Activated CD4-positive, alpha-beta T cell treated with anti-CD3 and anti-CD28 coated beads, Interleukin-2, amount 50 U/mL, for 4 hours (primary cell): Measurements from ENCODE around the gene PRKCI.
"Not testable (repeated sequence)": the region's sequence is repeated elsewhere in the genome, so short reads cannot be mapped to it uniquely, and the experiment has no call there.

ENCODE experiments used
- DNase-seq, 2 experiments: peaks; one replicate each; pipeline ENCODE4 v3.0.0-alpha.2; 2020

The PRKCI gene

GRCh38 chr3:170301405-170301804 lies 79.2 kb downstream of the PRKCI start:
- no peak for DNase-seq

- DNase-seq = no peak
Observed at GRCh38 chr3:170302008-170302407, 79.8 kb downstream of the PRKCI start.

DNA sequence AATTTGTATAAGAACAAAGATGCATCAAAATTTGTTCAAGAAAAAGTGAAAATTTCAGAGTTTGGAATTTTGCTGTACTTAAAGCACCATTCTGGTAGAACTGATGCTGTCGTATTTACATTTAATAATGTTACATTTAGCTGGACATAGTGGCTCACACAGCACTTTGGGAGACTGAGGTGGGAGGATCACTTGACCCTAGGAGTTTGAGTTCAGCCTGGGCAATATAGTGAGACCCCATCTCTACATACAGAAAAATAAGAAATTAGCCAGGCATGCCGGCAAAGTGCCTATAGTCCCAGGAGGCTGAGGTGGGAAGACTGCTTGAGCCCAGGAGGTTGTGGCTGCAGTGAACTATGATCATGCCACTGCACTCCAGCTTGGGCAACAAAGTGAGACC lies 83.8 kb downstream of the PRKCI start:
- no peak for DNase-seq

DNA sequence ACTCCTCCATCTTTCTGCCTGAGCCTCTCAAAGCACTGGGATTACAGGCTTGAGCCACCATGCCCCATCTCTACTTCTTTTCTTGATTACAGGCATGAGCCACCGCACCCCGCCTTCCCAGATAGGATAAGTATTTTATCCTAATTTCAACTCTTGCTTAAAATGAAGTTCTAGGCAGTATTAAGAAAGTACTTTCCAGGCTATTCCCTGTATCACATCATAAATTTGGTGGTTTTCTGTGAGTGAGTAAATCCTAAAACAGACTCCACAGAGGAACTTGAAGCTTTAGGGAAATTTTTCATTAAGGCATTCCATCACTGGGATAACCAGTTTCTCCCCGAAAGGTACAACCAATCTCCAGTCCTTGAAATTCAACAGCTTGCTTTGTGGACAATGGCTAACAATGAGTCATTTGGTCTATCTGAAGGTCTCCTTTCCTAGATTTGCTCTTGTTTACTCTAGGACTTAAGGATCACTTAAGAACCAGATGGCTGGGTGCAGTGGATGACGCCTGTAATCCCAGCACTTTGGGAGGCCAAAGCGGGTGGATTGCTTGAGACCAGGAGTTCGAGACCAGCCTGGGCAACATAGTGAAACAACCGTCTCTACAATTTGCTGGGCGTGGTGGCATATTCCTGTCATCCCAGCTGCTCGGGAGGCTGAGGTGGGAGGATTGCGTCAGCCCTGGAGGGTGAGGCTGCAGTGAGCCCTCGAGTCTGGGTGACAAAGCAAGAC lies 85.6 kb downstream of the PRKCI start:
- no peak for DNase-seq

DNA sequence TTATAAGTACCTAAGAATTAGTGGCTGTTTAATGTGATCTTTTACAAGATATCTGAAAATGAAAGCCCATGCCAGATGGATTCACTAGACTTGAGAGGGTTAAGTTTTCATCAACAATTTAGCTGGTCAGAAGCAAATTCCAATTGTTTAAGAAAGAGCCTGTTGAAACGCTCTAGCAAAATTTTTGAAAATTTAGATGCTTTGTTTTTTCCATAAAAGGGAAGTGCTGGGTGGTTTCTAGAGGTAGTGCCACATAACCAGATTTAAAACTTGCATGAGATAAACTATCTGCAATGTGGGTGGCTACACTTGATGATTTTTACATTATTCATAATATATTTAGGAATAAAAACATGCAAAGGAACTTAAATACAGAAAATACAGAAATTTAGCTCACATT lies 86.8 kb downstream of the PRKCI start:
- no peak for DNase-seq

DNA sequence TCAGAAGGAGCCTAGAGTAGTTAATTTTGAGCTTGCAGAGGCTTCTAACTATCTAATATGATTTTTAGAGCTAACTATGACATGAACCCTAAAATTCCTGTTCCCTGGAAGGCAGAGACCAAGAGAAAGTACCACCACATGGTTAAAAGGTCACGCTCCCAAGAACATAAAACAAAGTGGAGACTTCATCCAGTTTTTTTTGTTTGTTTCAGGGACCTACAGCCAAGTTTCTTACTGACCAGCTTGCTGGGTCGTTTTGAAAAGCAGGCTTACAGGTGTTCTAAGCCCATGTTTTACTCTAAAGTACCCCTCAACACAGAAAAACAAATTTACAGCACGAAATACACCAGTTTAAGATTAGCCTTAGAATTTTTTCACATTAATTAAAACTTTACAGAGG lies 95.7 kb downstream of the PRKCI start:
- DNase-seq = no peak

GRCh38 chr3:170320461-170321121 lies 98.4 kb downstream of the PRKCI start:
- DNase-seq = no peak

GRCh38 chr3:170321321-170322034 lies 99.3 kb downstream of the PRKCI start:
- no peak for DNase-seq

- no peak for DNase-seq
Observed at GRCh38 chr3:170322566-170323269, 100.5 kb downstream of the PRKCI start.

GRCh38 chr3:170323331-170323730 lies 101.1 kb downstream of the PRKCI start:
- DNase-seq = no peak

DNA sequence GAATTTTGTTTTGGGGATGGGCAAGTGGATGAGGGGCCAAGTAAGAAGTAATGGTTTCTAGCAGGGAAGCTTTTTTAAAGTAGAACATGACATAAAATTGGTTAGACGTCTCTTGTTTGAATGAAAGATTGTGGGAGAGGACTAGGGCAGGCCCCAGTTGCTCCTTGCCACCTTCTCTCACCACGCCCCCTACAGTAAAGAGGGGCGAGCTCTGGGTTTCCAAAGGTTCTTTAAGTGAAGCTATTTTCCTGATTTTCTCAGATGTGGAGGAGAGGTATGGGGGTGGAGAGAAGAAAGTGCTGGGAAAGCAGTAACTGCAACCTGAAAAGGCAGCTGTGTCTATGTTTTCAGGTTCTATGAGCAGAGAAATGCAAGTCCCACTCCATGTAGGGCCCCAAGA lies 102.7 kb downstream of the PRKCI start:
- DNase-seq = no peak

DNA sequence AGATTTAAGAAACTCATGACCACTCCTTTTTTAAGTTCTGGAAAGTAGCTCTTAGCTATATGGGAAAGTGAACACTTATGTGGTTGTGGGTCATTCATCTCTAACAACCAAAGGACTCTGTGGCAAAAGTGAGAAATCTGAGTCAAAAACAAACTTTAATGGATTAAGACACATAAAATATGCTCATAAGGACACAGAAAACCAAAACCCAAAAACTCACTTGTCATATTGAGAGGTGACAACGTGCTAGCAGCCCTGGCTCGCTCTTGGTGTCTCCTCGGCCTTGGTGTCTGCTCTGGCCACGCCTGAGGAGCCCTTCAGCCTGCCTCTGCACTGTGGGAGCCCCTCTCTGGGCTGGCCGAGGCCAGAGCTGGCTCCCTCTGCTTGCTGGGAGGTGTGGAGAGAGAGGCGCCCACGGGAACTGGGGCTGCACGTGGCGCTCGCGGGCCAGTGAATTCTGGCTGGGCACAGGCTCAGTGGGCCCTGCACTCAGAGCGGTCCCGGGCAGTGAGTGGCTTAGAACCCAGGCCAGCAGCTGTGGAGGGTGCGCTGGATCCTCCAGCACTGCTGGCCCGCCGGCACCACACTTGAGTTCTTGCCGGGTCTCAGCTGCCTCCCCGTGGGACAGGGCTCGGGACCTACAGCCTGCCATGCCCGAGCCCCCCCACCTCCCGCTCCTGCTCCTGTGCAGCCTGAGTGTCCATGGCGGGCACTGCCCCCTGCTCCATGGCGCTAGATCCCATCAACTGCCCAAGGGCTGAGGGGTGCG lies 105.0 kb downstream of the PRKCI start:
- DNase-seq = no peak

GRCh38 chr3:170327868-170328548 lies 105.8 kb downstream of the PRKCI start:
- DNase-seq = not testable (repeated sequence)

- no peak for DNase-seq
Observed at GRCh38 chr3:170330366-170330765, 108.1 kb downstream of the PRKCI start.

GRCh38 chr3:170331143-170331542 lies 108.9 kb downstream of the PRKCI start:
- DNase-seq = no peak

DNA sequence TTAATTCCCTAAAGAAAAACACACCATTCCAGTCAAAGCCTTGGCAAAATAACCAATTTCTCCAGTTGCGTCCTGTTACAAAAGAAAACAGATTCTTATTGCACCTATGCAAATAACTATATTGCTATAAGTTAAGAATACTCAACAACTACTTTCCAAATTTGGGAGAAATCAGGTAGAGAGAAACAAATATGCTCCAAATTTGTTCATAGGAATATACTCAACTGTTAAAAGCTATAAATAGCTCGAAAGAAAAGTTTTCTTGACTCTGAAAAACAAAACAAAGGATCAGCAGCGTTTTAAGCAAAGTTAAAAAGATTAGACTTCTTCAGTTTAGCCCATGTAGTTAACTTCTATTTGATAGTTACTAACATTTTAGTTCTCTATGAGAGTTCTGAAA lies 115.2 kb downstream of the PRKCI start:
- no peak for DNase-seq

DNA sequence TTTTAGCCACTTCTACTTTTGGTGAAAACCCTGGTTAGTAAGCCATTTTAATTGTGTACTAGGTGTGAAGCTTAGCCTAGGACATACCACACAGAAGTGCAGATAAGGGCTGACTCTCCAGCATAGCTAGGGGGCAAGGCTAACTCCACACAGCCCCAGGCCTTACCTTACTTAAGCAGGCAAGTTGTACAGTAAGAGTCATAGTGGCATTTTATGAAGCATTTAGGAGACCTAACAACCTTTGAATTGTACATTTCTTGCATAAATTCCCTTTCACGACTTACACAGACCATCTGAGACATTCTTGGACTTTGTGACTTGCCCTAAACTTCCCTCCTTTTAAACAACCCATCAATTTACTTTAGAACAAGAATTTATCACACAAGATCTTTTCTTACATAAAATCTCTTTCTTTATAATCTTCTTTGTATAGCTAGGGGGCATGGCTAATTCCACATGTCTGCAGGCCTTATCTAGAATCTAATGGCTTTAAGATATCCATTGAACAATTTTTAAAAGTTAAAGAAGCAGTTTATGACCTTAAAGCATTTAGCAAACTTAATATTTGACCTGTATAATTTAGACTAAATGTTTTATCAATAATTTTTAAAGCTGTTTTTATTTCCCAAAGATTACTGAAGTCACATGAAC lies 116.6 kb downstream of the PRKCI start:
- no peak for DNase-seq

DNA sequence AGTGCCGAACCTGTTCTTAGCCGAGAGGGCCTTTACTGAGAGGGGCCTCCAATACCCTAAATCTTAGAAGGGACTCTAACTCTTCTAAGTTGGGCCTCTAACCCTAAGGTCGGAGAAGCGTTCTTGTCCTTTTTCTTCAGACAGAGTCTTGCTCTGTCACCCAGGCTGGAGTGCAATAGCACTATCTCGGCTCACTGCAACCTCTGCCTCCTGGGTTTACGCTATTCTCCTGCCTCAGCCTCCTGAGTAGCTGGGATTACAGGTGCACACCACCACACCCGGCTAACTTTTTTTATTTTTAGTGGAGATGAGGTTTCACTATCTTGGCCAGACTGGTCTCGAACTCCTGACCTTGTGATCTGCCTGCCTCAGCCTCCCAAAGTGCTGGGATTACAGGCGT lies 120.0 kb downstream of the PRKCI start:
- DNase-seq = not testable (repeated sequence)

- DNase-seq = not testable (repeated sequence)
Observed at GRCh38 chr3:170343859-170344258, 121.6 kb downstream of the PRKCI start.

DNA sequence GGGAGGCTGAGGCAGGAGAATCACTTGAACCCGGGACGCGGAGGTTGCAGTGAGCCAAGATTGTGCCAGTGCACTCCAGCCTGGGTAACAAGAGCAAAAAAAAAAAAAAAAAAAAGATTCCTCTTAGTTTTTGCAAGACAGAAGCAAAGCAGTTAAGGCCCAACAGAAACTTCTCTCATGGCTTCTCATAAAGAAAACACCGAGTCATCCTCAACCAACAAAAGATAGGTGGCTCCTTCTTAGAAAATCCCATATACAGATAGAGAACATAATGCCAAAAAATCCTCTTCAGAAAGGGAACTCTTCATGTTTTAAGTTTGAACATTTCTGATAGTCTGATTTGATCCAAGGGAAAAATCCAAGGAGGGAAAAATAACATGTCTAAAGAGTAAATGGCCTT lies 122.7 kb downstream of the PRKCI start:
- DNase-seq = no peak
